IMR-90 (cell line): ENCODE results near the gene ST6GALNAC3. TPM values are rescaled to one million over a fixed set of nuclear protein-coding genes. Genes with fewer than 3 reads are reported as not detected.

Experiments used
- ATAC-seq: fragments of 200-7000 bp; cut with Tn5 transposase; 2 replicates; pipeline ENCODE4 v1.9.1; 2020; ENCODE audit warnings: low read depth, mild to moderate bottlenecking, moderate library complexity
- BruUV-seq: library from RNA; stranded (reverse); fragments of 400-500 nt; replicated peaks from 2 replicates; lab custom pipeline; 2021; lab: Mats Ljungman, UMichigan
- CTCF ChIA-PET: fragments of 300-600 bp; formaldehyde crosslinking; extraction: SDS; loops from one replicate; lab custom pipeline; 2021; ENCODE audit warnings: antibody characterized with exemption; lab: Yijun Ruan, JAX
- POLR2A ChIA-PET: fragments of 300-600 bp; sonication (Branson Sonifier 250); formaldehyde crosslinking; loops from one replicate; lab custom pipeline; 2022; ENCODE audit warnings: antibody characterized with exemption; ENCODE audit not compliant: unreplicated experiment; lab: Charles Lee
- DNase-seq: peaks from one replicate; pipeline ENCODE4 v3.0.0; 2013
- H2AFZ ChIP-seq: replicated peaks from 2 replicates; pipeline ENCODE3; 2013; ENCODE audit warnings: low read length, mild to moderate bottlenecking; ENCODE audit not compliant: poor library complexity
- H2AK5ac ChIP-seq: 2 replicates; pipeline ENCODE4 v1.6.1; 2013; ENCODE audit warnings: low read depth, low read length, inconsistent platforms
- H2AK9ac ChIP-seq: replicated peaks from 2 replicates; pipeline ENCODE3; 2013; ENCODE audit warnings: mild to moderate bottlenecking, low read depth, low read length, moderate library complexity; ENCODE audit not compliant: poor library complexity
- H2BK120ac ChIP-seq: 2 replicates; pipeline ENCODE4 v1.6.1; 2013; ENCODE audit warnings: low read depth, low read length, inconsistent platforms
- H2BK15ac ChIP-seq: 3 replicates; pipeline ENCODE4 v1.6.1; 2013; ENCODE audit warnings: low read depth, low read length, inconsistent platforms
- H2BK20ac ChIP-seq: 2 replicates; pipeline ENCODE4 v1.6.1; 2013; ENCODE audit warnings: low read depth, mild to moderate bottlenecking, inconsistent platforms, low read length, moderate library complexity
- H2BK5ac ChIP-seq: 2 replicates; pipeline ENCODE4 v1.6.1; 2013; ENCODE audit warnings: mild to moderate bottlenecking, low read depth, low read length, inconsistent platforms; ENCODE audit not compliant: poor library complexity, severe bottlenecking
- H3K14ac ChIP-seq: replicated peaks from 2 replicates; pipeline ENCODE4 v1.6.1; 2013; ENCODE audit warnings: low read depth, low read length, inconsistent platforms
- H3K18ac ChIP-seq: 2 replicates; pipeline ENCODE4 v1.6.1; 2013; ENCODE audit warnings: low read depth, low read length, control low read depth
- H3K23ac ChIP-seq: 2 replicates; pipeline ENCODE4 v1.6.1; 2013; ENCODE audit warnings: low read depth, low read length, inconsistent platforms
- H3K27ac ChIP-seq: 2 replicates; pipeline ENCODE4 v1.5.1; 2013; ENCODE audit warnings: mild to moderate bottlenecking, control low read depth, low read length; ENCODE audit not compliant: insufficient read depth
- H3K27me3 ChIP-seq: 2 replicates; pipeline ENCODE4 v1.6.1; 2013; ENCODE audit warnings: low read length; ENCODE audit not compliant: control insufficient read depth, insufficient read depth
- H3K36me3 ChIP-seq: 2 replicates; pipeline ENCODE4 v1.6.1; 2013; ENCODE audit warnings: low read length, mixed read lengths; ENCODE audit not compliant: control insufficient read depth, insufficient read depth
- H3K4ac ChIP-seq: 2 replicates; pipeline ENCODE4 v1.6.1; 2013; ENCODE audit warnings: low read depth, low read length, inconsistent platforms
- H3K4me1 ChIP-seq: 2 replicates; pipeline ENCODE4 v1.6.1; 2013; ENCODE audit warnings: low read length, mixed read lengths; ENCODE audit not compliant: control insufficient read depth, insufficient read depth
- H3K4me2 ChIP-seq: 2 replicates; pipeline ENCODE4 v1.6.1; 2013; ENCODE audit warnings: low read depth, mild to moderate bottlenecking, control low read depth, low read length, moderate library complexity
- H3K4me3 ChIP-seq: 2 replicates; pipeline ENCODE4 v1.5.1; 2013; ENCODE audit warnings: low read depth, mild to moderate bottlenecking, control low read depth, low read length, moderate library complexity; ENCODE audit not compliant: insufficient read depth
- H3K56ac ChIP-seq: 2 replicates; pipeline ENCODE4 v1.6.1; 2013; ENCODE audit warnings: low read length, inconsistent platforms; ENCODE audit not compliant: insufficient read depth; ENCODE audit errors: extremely low read depth
- H3K79me1 ChIP-seq, 2 experiments: 2 replicates each; pipeline ENCODE4 v1.6.1; 2013; ENCODE audit warnings: low read length in 2 of 2, inconsistent platforms in 1 of 2, low read depth in 1 of 2
- H3K9ac ChIP-seq: 2 replicates; pipeline ENCODE4 v1.6.1; 2013; ENCODE audit warnings: low read depth, low read length, control low read depth
- H3K9me1 ChIP-seq: 2 replicates; pipeline ENCODE4 v1.6.1; 2013; ENCODE audit warnings: low read length, inconsistent platforms; ENCODE audit not compliant: insufficient read depth
- H3K9me3 ChIP-seq: 2 replicates; pipeline ENCODE4 v1.6.1; 2013; ENCODE audit warnings: low read length; ENCODE audit not compliant: control insufficient read depth, insufficient read depth
- H4K20me1 ChIP-seq: 2 replicates; pipeline ENCODE4 v1.6.1; 2013; ENCODE audit warnings: low read length, inconsistent platforms; ENCODE audit not compliant: insufficient read depth
- H4K5ac ChIP-seq: 2 replicates; pipeline ENCODE4 v1.6.1; 2013; ENCODE audit warnings: mild to moderate bottlenecking, low read depth, low read length, control low read depth
- H4K8ac ChIP-seq, 2 experiments: 2 replicates each; pipeline ENCODE4 v1.6.1; 2013; ENCODE audit warnings: low read depth in 2 of 2, low read length in 2 of 2, control low read depth in 1 of 2, inconsistent platforms in 1 of 2
- H4K91ac ChIP-seq: 2 replicates; pipeline ENCODE4 v1.6.1; 2013; ENCODE audit warnings: low read depth, low read length, inconsistent platforms; ENCODE audit not compliant: insufficient read depth
- BHLHE40 ChIP-seq: fragments of 150-350 bp; IDR thresholded peaks from 2 replicates; pipeline ENCODE4 v1.6.1; 2016; ENCODE audit warnings: mild to moderate bottlenecking, low read depth, low read length
- MAFK ChIP-seq: IDR thresholded peaks from 2 replicates; pipeline ENCODE4 v1.6.1; 2012; ENCODE audit warnings: low read depth, low read length, improper control_type of control experiment
- POLR2A ChIP-seq: IDR thresholded peaks from 2 replicates; pipeline ENCODE4 v1.6.1; 2012; ENCODE audit warnings: mild to moderate bottlenecking, low read depth, low read length
- SMC3 ChIP-seq: fragments of 150-350 bp; IDR thresholded peaks from 2 replicates; pipeline ENCODE4 v1.6.1; 2016; ENCODE audit warnings: low read depth, mild to moderate bottlenecking, antibody characterized with exemption, low read length, moderate library complexity
- WGBS, 2 experiments: methylation state at CpG; one replicate each; pipeline versions ENCODE4 v1.1.5 to v1.1.7; 2013; ENCODE audit warnings: missing lambda C conversion rate in 2 of 2; ENCODE audit not compliant: insufficient read length in 1 of 2; ENCODE audit errors: extremely low coverage in 2 of 2; 5-methylcytosine and 5-hydroxymethylcytosine counted together
- dilution Hi-C: fragments of 300-500 bp; cut with HindIII; formaldehyde crosslinking; loops from one replicate; pipeline ENCODE4 v1.14.3; 2018; ENCODE audit warnings: low sequenced_read_pairs; ENCODE audit not compliant: unreplicated experiment
- in situ Hi-C: fragments of 300-500 bp; cut with MboI; formaldehyde crosslinking; loops from 3 replicates; pipeline ENCODE4 v1.14.3; 2019; ENCODE audit warnings: low sequenced_read_pairs, inconsistent platforms, mixed read lengths
- intact Hi-C: fragments of 100-400 bp; cut with micrococcal nuclease; formaldehyde crosslinking; loops from 2 replicates; pipeline ENCODE4 v1.10.0; 2022
- polyA plus RNA-seq, 3 experiments: library from polyadenylated mRNA; depleted of rRNA; stranded (reverse); fragments of >200 nt; gene quantifications; 2 replicates each; pipeline ENCODE4 v1.2.3, GENCODE V29; 2012; ENCODE audit warnings: low replicate concordance in 1 of 3
- total RNA-seq: library from RNA; depleted of rRNA; stranded (reverse); fragments of >200 nt; gene quantifications from 2 replicates; pipeline ENCODE4 v1.2.3, GENCODE V29; 2012

ST6GALNAC3 gene
- total and polyA plus RNA-seq, 2 of the 4 experiments (the other 2 are of a cell fraction) = 0.65 to 1.3 TPM

DNA sequence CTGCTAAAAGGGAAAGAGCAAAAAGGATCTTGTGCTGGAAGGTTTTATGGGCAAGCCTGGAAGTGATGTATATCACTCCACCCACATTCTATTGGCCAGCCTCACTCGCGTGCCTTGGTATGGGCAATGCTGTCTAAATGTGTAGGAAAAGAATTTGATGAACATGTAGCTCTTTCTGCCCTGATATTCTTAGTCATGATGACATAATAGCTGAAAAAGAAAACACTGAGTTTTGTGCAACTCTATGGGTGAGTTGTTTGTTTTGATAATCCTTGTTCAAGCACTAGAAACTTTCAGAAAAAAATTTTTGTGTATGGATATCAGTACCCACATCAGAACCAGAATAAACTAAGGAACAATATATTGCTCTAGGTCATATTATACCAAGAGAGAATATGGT, 561.2 kb downstream of the ST6GALNAC3 start:
- Histone ChIP-seq H3K9me3 (no peaks in the 10 kb centered on the region), H3K27ac (no peak overlapping the region), H3K4me1 (no peaks in the 10 kb centered on the region), H3K18ac (no peak overlapping the region), H3K79me1 (no peaks in the 10 kb centered on the region), H4K8ac (no peak overlapping the region), H3K23ac (no peak overlapping the region), H2BK15ac (no peak overlapping the region), H3K14ac (no peak overlapping the region), H3K36me3 (no peaks in the 10 kb centered on the region), H2BK20ac (no peak overlapping the region), H3K27me3 (no peaks in the 10 kb centered on the region), H3K56ac (no peak overlapping the region), H4K20me1 (no peaks in the 10 kb centered on the region), H2AFZ (no peak overlapping the region), H2AK9ac (no peak overlapping the region), H2AK5ac (no peak overlapping the region), H3K9ac (no peak overlapping the region), H3K4me3 (no peak overlapping the region), H4K5ac (no peak overlapping the region), H2BK120ac (no peak overlapping the region), H3K4me2 (no peak overlapping the region), H3K9me1 (no peaks in the 10 kb centered on the region), H3K4ac (no peak overlapping the region), H4K91ac (no peak overlapping the region), H2BK5ac (no peak overlapping the region)
- DNase-seq (no peak), ATAC-seq (peak; percentile 29; the same call in 1 of the 2 replicates)
- in situ Hi-C loops = no loop called here
- dilution Hi-C loops = no loop called here
- no peak for TF ChIP-seq MAFK
- no peak for TF ChIP-seq BHLHE40
- TF ChIP-seq SMC3 = no peak
- no peak for TF ChIP-seq POLR2A
- WGBS, 2 experiments = no CpG with 5 or more reads among the region's 2 CpGs
- intact Hi-C loops = no loop called here
- ChIA-PET CTCF (interaction anchor here (0.6 kb wide), 1 partner anchor 481 kb away, joined by 3 read pairs; no protein-coding TSS in a partner anchor), POLR2A (no interaction called here)
- no TSS peak for BruUV-seq
